ENCODE data around the gene CSAD. TPM values are rescaled to one million over a fixed set of nuclear protein-coding genes. Genes with fewer than 3 reads are reported as not detected.
"Not testable (repeated sequence)": the region's sequence is repeated elsewhere in the genome, so short reads cannot be mapped to it uniquely, and the experiment has no call there.

CSAD gene
- total RNA-seq, 1 experiment from 2014 or later, result 2.6 TPM

DNA sequence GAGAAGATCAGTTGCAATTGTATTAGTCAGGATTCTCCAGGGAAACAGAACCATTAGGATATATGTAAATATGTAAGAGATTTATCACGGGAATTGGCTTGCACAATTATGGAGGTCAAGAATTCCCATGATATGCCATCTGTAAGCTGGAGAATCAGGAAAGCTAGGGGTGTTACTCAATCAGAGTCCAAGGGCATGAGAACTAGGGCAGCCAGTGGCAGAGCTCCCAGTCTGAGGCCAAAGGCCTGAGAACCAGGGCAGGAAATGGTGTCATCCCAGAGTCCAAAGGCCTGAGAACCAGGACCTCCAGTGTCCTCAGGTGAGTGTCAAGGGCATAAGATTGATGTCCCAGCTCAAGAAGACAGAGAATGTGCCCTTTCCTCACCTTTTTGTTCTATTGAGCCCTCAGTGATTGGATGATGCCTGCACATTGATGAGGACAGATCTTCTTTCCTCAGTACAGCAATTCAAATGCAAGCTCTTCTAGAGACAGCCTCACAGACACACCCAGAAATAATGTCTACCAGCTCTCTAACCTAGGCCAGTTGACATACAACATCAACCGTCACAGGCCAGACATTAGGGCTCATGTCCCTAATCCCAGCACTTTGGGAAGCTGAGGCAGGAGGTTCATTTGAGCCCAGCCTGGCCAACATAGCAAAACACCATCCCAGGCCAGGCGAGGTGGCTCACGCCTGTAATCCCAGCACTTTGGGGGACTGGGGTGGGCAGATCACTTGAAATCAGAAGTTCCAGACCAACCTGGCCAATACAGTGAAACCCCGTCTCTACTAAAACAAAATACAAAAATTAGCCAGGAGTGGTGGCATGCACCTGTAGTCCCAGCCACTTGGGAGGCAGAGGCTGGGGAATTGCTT, 35.1 kb downstream of the CSAD start:
- DNase-seq (ENCODE audit: low read depth), result peak; percentile 4

DNA sequence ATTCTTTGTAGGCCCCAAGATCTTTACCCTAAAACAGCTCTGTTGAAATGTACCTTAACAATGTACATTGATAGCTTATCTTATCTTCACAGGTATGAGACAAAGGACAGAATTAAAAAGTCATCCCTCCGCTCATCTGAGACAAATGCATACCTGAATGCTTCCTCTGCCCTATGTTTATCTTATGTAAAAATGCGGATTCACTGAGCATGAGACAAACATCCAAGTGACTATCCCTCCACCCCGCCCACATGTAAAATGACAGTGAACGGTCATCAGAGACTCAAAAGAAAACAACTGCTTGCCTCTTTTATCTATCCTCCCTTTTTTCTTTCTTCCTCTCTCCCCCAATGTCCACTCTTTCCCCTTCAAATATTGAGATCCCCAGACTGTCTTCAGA, 37.4 kb downstream of the CSAD start:
- no peak for DNase-seq (ENCODE audit: low read depth)

DNA sequence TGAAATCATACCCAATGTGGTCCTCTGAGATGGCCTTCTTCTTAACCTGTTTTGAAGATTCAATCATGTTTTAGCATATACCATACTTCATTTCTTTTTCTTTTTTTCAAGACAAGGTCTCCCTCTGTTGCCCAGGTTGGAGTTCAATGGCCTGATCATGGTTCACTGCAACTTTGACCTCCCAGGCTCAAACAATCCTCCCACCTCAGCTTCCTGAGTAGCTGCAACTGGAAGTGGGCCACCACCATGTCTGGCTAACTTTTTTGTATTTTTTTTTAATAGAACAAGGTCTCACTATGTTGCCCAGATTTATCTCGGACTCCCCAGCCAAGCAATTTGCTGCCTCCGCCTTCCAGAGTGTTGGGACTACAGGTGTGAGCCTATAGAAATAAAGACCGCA, 47.0 kb downstream of the CSAD start:
- no peak for DNase-seq (ENCODE audit: low read depth)

DNA sequence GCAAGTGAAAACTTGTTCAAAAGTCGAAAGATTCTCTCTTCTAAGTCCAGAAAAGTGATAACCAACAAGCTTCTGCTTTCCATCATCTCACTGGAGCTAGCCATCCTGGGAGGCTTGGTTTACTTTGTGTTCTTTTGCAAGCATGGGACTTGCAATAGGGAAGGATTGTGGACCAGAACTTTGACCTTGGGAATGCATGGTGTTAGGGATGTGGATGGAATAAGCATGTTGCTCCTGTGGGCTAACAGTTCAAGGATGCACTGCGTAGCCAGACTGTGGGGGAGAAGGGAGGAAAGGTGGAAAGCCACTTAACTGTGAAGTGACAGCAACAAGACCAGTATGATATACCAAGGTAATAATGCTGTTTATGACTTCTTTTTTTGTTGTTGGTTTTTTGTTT, 48.9 kb downstream of the CSAD start:
- no peak for DNase-seq (ENCODE audit: low read depth)

DNA sequence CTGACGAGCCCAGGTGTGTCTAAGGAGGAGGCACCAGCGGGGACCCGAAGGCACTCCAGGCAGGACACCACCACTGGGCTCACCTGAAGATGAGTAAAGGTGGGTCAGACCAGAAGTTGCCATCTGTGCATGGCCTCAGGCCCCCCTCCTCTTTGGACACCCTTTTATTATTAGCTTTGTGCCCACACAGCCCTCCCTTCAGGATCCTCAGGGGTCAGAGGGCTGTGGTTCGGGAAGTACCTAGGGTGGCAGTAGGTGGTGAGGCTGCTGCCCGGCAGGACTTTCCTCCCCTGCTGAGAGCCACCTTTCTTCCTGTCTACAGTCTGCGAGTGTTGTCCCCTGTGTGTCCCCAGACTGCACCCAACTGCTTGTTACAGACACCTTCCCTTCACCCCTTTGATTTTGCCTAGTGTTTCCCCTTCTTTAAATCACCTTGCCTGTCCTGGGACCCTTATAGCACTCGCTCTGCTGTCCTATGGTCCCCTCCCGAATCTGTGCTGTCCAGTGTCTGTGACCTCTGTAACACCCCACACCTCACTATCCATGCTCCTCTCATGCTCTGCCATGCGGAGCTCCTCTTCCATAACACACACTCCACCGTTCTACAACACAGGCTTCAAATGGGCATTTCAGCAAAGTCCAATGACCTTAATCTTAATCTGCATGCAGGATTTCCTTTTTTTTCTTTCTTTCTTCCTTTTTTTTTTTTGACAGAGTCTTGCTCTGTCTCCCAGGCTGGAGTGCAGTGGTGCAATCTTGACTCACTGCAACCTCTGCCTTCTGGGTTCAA, 51.8 kb downstream of the CSAD start:
- DNase-seq (ENCODE audit: low read depth), result no peak

DNA sequence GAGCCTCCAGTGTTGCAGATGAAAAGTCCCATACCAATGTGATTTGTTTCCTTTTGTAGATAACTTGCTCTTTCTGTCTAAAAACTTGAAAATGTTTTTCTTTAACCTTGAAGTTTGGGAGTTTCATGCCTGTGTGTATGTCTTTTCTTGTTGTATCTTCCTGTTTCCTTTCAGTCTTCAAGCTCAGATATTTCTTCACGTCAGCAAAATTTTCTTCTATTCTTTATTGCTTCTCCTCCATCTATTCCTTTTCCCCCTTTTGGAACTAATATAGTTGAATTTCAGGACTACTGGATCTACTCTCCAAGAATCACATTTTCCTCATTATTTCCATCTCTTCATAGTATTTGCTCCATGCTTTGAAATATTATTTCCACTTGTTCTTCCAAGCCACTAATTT, 53.6 kb downstream of the CSAD start:
- DNase-seq (ENCODE audit: low read depth), result no peak

DNA sequence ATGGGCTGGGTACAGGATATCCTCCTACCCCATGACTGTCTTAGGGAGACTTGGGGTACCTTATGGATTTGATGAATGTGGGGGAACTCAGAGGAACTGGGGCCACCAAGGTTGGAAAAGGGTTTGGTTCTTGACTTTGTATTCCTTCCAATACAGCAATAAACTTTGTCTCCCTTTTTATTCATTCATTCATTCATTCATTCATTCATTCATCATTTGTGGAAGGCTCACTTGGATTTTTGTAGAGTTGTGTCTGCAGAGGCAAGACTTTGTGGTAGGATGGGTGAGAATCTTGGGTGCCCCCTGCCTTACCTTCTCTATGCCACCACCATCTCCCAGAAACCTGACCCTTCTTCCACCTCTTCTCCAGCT, 56.4 kb downstream of the CSAD start:
- DNase-seq (ENCODE audit: low read depth), result no peak

DNA sequence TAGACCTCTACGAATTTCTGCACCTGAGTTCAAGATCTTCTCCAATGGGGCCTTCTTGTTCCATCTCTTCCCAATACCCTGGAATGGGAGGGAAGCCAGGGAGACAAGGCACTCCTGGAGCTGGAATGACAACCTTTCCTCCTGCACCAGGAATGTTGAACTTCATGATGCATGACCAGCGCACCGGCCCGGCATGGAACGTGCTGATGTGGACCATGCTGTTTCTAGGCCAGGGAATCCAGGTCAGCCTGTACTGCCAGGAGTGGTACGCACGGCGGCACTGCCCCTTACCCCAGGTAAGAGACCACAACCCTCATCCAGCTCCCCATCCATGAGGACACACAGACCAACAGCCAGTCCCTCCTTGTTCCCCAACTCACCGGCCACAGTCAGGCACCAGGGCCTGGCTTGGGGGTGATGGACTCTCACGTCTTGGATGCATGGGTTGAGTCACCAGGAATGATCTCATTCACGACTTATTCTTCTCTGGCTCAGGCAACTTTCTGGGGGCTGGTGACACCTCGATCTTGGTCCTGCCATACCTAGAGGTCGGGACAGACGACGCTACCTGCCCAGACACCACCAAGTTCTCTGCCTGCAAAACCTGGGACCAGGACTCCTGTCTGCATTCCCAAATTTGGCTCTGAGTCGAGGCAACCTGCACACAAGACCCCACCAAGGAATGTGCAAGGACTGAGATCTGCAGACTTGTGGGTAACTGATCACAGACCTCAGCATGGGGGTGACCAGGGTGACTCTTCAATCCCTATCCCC, 57.0 kb downstream of the CSAD start:
- peak; percentile 67 for DNase-seq (ENCODE audit: low read depth)

DNA sequence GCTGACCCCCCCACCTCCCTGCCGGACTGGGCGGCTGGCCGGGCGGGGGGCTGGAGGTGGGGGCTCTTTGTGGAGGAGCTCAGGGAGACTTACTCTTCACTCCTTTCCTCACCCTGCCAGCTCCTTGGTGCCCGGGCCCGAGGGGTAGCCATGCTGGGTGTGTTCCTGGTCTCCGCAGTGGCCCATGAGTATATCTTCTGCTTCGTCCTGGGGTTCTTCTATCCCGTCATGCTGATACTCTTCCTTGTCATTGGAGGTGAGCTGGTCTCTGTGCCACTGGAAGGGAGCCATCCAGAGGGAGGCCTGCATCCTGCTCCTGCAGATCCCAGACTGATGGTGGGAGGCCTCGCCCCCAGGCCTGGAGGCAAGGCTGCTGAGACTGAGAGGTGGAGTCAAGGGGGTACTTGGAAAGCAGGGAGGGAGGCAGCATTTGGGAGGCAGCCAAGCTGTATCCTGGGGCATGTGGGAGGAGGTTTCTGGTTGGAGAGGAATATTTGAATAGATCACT, 57.7 kb downstream of the CSAD start:
- peak; percentile 68 for DNase-seq (ENCODE audit: low read depth)

DNA sequence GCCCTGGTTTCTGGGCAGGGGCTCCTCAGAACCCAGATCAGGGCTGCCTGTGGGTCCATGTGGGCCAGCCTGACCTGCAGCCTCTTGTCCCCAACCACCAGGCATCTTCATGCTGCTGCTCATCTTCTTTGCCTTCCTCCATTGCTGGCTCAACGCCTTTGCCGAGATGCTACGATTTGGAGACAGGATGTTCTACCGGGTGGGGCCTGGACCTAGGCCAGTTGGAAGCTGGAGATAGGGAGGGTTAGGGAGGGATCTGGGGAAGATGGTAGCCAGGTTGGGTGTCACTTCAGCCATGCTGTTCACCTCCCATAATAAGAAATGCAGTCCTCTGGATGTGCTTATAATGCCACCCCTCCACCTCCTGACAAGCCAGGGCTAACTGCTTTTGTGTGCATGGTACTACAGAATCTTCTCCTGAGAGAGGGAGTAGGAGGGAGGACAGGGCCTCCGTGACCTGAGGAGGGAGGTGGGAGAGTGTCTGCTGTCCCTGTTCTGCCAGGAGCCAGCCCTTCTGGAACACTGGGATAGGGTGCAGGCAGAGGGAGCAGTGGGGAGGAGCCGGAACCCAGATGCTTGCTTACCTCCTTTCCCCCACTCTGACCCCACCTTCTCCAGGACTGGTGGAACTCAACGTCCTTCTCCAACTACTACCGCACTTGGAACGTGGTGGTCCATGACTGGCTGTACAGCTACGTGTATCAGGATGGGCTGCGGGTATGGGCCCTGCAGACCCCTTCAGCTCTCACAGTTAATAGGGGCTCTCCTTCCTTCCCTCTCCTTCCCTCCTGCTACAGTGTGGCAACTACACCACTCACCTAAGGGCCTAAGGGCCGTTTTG, 59.8 kb downstream of the CSAD start:
- no peak for DNase-seq (ENCODE audit: low read depth)

DNA sequence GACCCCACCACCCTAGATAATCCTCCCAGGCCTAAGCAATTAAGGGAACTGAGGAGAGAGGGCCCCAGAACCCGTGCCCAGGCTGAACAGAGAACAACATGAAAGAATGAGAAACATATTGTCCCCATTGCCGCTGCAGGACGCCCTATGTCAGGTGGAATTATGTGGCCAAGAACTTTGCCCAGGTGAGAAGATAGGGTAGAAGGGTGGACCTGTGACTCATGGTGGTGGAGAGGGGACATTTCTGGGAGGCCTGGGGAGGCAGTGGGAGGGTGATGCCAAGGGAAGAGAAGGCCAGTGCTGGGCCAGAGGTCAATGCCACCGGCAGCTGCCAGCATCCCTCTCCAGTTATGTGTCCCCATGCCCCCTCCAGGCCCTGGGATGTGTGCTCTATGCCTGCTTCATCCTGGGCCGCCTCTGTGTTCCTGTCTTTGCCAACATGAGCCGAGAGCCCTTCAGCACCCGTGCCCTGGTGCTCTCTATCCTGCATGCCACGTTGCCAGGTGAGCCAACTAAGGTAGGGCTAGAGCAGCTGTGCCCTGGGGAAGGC, 61.9 kb downstream of the CSAD start:
- no peak for DNase-seq (ENCODE audit: low read depth)

DNA sequence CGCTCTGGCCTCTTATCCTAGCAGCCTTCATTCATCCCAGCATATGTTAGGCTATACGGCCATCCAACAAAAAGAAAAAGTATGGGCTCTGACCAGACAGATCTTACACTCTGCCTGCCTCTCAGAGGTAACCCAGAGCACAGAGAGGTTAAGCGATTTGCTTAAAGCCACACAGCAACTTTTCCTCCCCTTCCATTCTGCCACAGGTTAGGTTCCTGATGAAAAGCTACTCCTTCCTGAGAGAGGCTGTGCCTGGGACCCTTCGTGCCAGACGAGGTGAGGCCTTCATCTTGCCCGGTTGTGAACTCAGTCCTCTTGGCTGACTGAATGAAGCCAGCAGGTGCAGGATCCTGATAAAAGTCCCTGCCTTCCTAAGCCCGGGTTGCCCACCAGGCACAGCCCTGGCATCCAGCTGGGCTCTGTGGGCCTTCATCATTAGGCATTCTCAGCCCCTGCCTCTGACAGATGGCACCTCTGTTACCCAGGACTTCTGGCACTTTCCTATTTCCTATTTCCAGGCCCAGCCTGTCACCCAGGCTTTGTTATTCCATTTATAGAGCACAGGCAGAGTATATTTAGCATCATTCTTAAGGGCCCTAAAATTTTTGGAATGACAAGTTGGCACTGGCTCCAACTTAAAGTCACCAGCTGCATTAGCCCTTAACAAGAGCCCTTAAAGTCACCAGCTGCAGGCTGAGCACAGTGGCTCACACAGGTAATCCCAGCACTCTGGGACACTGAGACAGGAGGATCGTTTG, 64.7 kb downstream of the CSAD start:
- DNase-seq (ENCODE audit: low read depth), result no peak

DNA sequence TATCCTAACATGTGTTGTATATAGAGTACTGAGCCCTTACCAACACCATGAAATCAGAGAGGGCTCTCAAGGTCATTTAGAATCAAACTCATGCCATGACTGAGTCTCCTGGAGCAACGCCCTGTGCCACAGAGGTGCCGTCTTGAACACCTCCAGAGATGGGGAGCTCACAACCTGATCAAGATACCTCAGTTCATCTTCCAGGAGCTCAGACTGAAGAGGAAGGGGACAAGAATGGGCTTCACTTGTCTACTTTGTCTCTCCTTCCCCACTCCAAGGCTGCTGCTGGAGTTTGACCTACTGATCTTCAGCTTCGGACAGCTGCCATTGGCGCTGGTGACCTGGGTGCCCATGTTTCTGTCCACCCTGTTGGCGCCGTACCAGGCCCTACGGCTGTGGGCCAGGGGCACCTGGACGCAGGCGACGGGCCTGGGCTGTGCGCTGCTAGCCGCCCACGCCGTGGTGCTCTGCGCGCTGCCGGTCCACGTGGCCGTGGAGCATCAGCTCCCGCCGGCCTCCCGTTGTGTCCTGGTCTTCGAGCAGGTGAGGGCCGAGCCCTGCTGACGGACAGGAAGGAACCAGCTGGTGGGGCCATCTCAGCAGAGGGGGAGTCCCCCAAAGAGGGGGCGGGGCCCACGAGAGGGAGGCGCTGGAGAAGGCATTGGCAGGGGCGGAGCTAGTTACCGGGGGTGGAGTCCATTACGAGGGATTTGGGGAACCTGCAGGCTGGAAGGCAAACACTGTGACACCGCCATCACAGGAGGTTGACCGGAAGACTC, 65.4 kb downstream of the CSAD start:
- DNase-seq (ENCODE audit: low read depth), result no peak

DNA sequence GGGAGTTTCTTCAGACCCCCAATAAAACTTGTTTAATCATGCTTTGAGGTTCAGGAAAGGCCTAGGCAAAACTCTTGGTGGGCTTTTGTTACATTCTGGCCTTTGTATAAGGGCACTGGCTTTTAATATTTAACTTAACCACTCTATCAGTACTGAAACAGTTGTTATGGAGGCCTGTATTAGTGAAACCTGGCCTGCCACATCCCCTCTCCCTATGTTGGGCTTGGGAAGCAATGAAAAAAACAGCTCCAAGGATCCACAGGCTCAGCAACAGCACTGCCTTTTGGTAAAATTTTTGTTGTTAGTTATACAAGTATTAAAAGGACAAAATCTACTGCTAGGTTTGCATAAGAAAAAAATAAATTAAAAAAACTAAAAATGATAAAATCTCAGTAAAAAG, 66.8 kb downstream of the CSAD start:
- DNase-seq (ENCODE audit: low read depth), result no peak

DNA sequence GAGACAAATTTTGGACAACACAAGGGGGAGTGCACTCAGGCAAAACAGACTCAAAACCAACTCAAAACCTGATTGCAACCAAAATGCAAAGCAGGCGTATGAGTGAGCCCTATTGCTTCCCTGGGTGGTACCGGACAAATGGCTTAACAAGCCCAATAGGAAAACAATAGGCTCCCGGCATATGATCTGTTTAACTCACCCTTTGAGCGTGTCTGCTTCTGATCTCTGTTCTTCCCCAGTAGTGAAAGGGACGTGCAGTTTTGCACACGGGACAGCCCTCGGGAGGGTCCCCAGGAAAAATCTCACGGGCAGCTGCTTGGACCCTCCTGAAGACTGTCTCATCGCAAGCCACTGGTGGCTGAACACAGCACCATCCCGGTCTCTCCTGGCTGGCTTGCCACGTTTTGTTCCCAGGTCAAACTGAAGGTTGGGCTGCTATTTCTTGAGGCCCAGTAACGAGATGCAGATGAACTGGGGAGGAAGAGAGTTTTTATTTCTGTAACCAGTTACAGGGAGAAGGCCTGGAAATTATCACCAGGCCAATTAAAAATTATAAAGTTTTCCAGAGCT, 67.5 kb downstream of the CSAD start:
- no peak for DNase-seq (ENCODE audit: low read depth)

DNA sequence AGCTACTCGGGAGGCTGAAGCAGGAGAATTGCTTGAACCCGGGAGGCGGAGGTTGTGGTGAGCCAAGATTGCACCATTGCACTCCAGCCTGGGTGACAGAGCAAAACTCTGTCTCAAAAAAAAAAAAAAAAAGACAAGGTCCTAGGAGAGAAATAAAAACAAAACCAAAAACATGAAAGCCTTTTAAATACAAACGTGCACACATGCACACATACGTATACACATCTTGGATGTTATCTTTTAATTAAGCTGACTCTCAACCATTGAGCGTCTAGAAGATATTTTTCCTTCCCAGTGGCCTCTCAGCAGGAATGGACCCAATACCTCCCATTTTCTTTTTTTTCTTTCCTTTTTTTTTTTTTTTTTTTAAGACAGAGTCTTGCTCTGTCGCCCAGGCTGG, 68.3 kb downstream of the CSAD start:
- DNase-seq (ENCODE audit: low read depth), result not testable (repeated sequence)

Data from M059J (cell line).